K562 (cell line): ENCODE results near the gene CREG2.

Source experiments
- FOXK1 ChIP-seq: sonication (generic); formaldehyde crosslinking; IDR thresholded peaks from 2 replicates; pipeline ENCODE4 v1.8.0; 2022; ENCODE audit warnings: missing genetic modification reagents, mild to moderate bottlenecking, borderline replicate concordance
- GABPA ChIP-seq: fragments of 200-800 bp; sonication (Bioruptor generic); conservative IDR thresholded peaks from 2 replicates; pipeline ENCODE4 v1.6.1; 2016; ENCODE audit warnings: low read depth, missing genetic modification characterization, missing compliant biosample characterization
- NFE2L1 ChIP-seq: fragments of 450-650 bp; IDR thresholded peaks from 2 replicates; pipeline ENCODE4 v1.6.1; 2016; ENCODE audit warnings: missing genetic modification characterization, low read depth, mild to moderate bottlenecking, missing compliant biosample characterization, moderate library complexity, borderline replicate concordance
- NR2C2 ChIP-seq, 2 experiments: fragments of 200-800 bp in 1 of 2; sonication (Bioruptor generic) in 1 of 2; sonication (generic) in 1 of 2; formaldehyde crosslinking in 1 of 2; IDR thresholded peaks; 2 replicates each; pipeline versions ENCODE4 v1.6.1 to v1.8.0; 2016 to 2022; ENCODE audit warnings: mild to moderate bottlenecking in 1 of 2, missing compliant biosample characterization in 1 of 2, missing genetic modification characterization in 1 of 2, missing genetic modification reagents in 1 of 2
- POLR2A ChIP-seq: fragments of 450-650 bp; conservative IDR thresholded peaks from 2 replicates; pipeline ENCODE4 v1.6.1; 2016
- U2AF1 ChIP-seq: fragments of 200-400 bp; formaldehyde crosslinking; optimal IDR thresholded peaks from 2 replicates; pipeline ENCODE3; 2017; ENCODE audit warnings: mild to moderate bottlenecking, low read depth, low read length, moderate library complexity
- ZC3H11A ChIP-seq: IDR thresholded peaks from 2 replicates; pipeline ENCODE4 v1.6.1; 2012; ENCODE audit warnings: low read depth, low read length, improper control_type of control experiment
- ZFP1 ChIP-seq: fragments of 450-650 bp; formaldehyde crosslinking; IDR thresholded peaks from 2 replicates; pipeline ENCODE4 v1.4.0; 2020; ENCODE audit warnings: mild to moderate bottlenecking, mixed read lengths
- ZKSCAN1 ChIP-seq: fragments of 150-350 bp; IDR thresholded peaks from 2 replicates; pipeline ENCODE4 v1.6.1; 2016; ENCODE audit warnings: low read depth, low read length
- TF ChIP-seq, protein P1 (sequence below), 3 experiments: IDR thresholded peaks in 2 of 3; conservative IDR thresholded peaks in 1 of 3; 2 replicates each; pipeline ENCODE4 v1.5.1; 2011 to 2012; ENCODE audit warnings: low read length in 3 of 3, mild to moderate bottlenecking in 3 of 3, control low read depth in 2 of 3, improper control_type of control experiment in 1 of 3, inconsistent platforms in 1 of 3, low read depth in 1 of 3, mixed read lengths in 1 of 3, moderate library complexity in 1 of 3; ENCODE audit not compliant: insufficient read depth in 2 of 3

GRCh38 chr2:101426822-101427221 lies 39.5 kb upstream of the CREG2 start:
- no peak for TF ChIP-seq ZKSCAN1
- no peak for TF ChIP-seq FOXK1 (CRISPR knock-in tag)
- TF ChIP-seq, protein P1, sequence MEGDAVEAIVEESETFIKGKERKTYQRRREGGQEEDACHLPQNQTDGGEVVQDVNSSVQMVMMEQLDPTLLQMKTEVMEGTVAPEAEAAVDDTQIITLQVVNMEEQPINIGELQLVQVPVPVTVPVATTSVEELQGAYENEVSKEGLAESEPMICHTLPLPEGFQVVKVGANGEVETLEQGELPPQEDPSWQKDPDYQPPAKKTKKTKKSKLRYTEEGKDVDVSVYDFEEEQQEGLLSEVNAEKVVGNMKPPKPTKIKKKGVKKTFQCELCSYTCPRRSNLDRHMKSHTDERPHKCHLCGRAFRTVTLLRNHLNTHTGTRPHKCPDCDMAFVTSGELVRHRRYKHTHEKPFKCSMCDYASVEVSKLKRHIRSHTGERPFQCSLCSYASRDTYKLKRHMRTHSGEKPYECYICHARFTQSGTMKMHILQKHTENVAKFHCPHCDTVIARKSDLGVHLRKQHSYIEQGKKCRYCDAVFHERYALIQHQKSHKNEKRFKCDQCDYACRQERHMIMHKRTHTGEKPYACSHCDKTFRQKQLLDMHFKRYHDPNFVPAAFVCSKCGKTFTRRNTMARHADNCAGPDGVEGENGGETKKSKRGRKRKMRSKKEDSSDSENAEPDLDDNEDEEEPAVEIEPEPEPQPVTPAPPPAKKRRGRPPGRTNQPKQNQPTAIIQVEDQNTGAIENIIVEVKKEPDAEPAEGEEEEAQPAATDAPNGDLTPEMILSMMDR (IDR thresholded peaks at IDR 0.05 in 2 of 3, conservative IDR thresholded peaks at IDR 0.05 in 1 of 3; ENCODE audit: insufficient read depth in 2 of 3, low read depth in 1 of 3, low read length in 3 of 3), result no peak
- TF ChIP-seq ZC3H11A, result no peak
- no peak for TF ChIP-seq GABPA (tag)
- no peak for TF ChIP-seq ZFP1
- no peak for TF ChIP-seq NR2C2 (CRISPR knock-in tag; IDR thresholded peaks at IDR 0.05)
- no peak for TF ChIP-seq NR2C2 (tag; IDR thresholded peaks at IDR 0.05)
- TF ChIP-seq POLR2A, result no peak
- no peak for TF ChIP-seq U2AF1
- TF ChIP-seq NFE2L1 (tag), result no peak
